ENCODE data around the gene CDK11B.
A peak's percentile ranks its signal among the peaks of the same experiment; 100 is the strongest.

The CDK11B gene

GRCh38 chr1:1621173-1622009, 37.4 kb downstream of the CDK11B start:
- no peak overlapping the region for H3K4me3 Mint-ChIP-seq

GRCh38 chr1:1620433-1621139, 38.2 kb downstream of the CDK11B start:
- H3K36me3 Mint-ChIP-seq (ENCODE audit: low read depth): peaks cover 10% of the 10 kb centered on the region
- no peaks in the 10 kb centered on the region for H3K27me3 Mint-ChIP-seq
- DNase-seq: no peak
- peaks cover 14% of the 10 kb centered on the region for H3K4me1 Mint-ChIP-seq (ENCODE audit: low read depth)
- H3K4me3 Mint-ChIP-seq: no peak overlapping the region
- no peak overlapping the region for H3K27ac Mint-ChIP-seq
- H3K9me3 Mint-ChIP-seq: no peaks in the 10 kb centered on the region

More at GRCh38 chr1:1621173-1622009, 37.4 kb downstream of the CDK11B start:
- no peak overlapping the region for H3K27ac Mint-ChIP-seq
- no peaks in the 10 kb centered on the region for H3K27me3 Mint-ChIP-seq
- no peaks in the 10 kb centered on the region for H3K9me3 Mint-ChIP-seq
- H3K36me3 Mint-ChIP-seq (ENCODE audit: low read depth): peaks cover 10% of the 10 kb centered on the region
- no peak for DNase-seq
- H3K4me1 Mint-ChIP-seq (ENCODE audit: low read depth): peaks cover 14% of the 10 kb centered on the region

DNA sequence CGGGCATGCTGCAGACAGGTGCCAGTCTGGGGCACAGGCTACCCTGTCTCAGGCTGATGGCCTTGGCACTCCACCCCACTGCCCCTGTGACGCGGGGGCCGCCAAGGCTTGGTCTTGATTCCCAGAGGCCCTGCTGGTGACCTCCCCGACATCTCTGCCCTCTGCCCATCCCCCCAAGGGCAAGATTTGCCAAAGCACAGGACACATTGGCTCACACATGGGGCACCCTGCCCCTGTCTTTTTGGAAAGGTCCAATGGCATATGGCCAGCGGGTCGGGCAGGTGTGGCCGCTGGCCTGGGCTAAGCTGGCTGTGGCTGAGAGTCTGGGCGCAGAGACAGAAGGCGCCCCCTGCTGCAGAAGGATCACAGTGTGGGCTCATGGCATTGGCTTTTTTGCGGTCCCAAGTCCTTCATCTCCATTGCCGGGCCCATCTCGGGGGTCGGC, 38.9 kb downstream of the CDK11B start:
- H3K4me3 Mint-ChIP-seq: no peak overlapping the region
- no peak overlapping the region for H3K27ac Mint-ChIP-seq
- H3K9me3 Mint-ChIP-seq: no peaks in the 10 kb centered on the region
- H3K36me3 Mint-ChIP-seq (ENCODE audit: low read depth): peaks cover 11% of the 10 kb centered on the region
- no peaks in the 10 kb centered on the region for H3K27me3 Mint-ChIP-seq
- no peak for DNase-seq
- peaks cover 16% of the 10 kb centered on the region for H3K4me1 Mint-ChIP-seq (ENCODE audit: low read depth)

DNA sequence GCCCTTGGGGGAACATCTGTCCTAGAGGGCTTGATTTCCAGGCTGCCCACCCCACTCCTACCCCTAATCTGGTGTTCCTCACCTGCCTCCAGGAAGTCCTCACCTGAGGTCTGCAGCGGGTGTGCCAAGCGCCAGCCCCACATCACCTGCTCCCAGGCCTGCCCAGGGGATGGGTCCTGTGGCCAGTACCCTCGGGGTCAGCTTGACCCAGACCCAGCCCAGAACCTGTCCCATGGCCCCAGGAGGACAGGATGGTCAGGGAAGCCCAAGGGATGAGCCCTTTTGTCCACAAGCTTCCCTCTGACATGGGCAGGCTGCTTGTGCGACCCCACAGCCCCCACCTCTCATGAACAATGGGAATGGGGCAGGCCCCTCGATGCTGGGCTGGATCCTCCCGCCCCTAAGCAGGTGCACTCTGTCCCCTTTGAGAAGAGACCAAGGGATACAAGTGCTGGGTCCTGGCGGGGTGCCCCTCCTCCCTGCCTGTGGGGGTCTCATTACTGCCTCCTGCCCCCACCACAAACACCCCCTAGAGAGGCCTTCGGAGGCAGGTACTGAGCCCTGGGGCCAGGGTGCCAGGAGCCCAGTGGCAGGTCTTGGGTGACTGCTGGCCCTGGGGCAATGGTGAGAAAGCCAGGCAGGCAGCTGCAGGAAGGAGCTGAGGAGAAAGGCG, 40.3 kb downstream of the CDK11B start:
- Mint-ChIP-seq H3K27ac (no peak overlapping the region), H3K27me3 (no peaks in the 10 kb centered on the region), H3K36me3 (ENCODE audit: low read depth) (peaks cover 25% of the 10 kb centered on the region), H3K9me3 (no peaks in the 10 kb centered on the region), H3K4me3 (no peak overlapping the region), H3K4me1 (ENCODE audit: low read depth) (peaks cover 30% of the 10 kb centered on the region)
- no peak for DNase-seq

GRCh38 chr1:1617925-1618324, 40.9 kb downstream of the CDK11B start:
- H3K27me3 Mint-ChIP-seq: no peaks in the 10 kb centered on the region
- peaks cover 26% of the 10 kb centered on the region for H3K36me3 Mint-ChIP-seq (ENCODE audit: low read depth)
- H3K4me1 Mint-ChIP-seq (ENCODE audit: low read depth): peaks cover 31% of the 10 kb centered on the region
- H3K9me3 Mint-ChIP-seq: no peaks in the 10 kb centered on the region
- H3K4me3 Mint-ChIP-seq: peak overlapping the region; percentile 83
- no peak for DNase-seq
- no peak overlapping the region for H3K27ac Mint-ChIP-seq

- Mint-ChIP-seq H3K9me3 (no peaks in the 10 kb centered on the region), H3K27ac (no peak overlapping the region), H3K27me3 (no peaks in the 10 kb centered on the region), H3K36me3 (ENCODE audit: low read depth) (peaks cover 26% of the 10 kb centered on the region), H3K4me1 (ENCODE audit: low read depth) (peaks cover 31% of the 10 kb centered on the region), H3K4me3 (peak overlapping the region; percentile 83)
- no peak for DNase-seq
Observed at GRCh38 chr1:1617516-1617915, 41.3 kb downstream of the CDK11B start.

DNA sequence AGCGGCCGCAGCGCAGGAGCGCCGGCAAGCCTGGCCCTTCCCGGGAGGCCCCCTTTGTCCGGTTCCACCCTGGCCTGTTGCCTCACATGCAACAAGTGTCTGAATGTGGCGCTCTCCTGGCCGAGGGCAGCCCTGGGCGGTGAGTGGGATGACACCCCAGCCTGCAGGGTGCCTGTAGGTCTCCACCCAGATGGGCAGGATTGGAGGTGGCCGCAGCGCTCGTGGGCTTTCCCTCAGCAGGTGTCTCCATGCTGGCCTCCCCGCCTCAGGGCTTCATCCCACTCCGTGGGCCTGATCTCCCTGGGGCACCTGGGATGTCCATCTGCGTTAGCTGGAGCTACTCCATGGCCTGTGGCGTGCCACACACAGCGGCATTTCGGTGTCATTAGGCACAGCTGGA, 42.0 kb downstream of the CDK11B start:
- Mint-ChIP-seq H3K27me3 (no peaks in the 10 kb centered on the region), H3K4me1 (ENCODE audit: low read depth) (peaks cover 36% of the 10 kb centered on the region), H3K36me3 (ENCODE audit: low read depth) (peaks cover 26% of the 10 kb centered on the region), H3K27ac (peak overlapping the region; percentile 90), H3K9me3 (no peaks in the 10 kb centered on the region), H3K4me3 (peak overlapping the region; percentile 83)
- no peak for DNase-seq

DNA sequence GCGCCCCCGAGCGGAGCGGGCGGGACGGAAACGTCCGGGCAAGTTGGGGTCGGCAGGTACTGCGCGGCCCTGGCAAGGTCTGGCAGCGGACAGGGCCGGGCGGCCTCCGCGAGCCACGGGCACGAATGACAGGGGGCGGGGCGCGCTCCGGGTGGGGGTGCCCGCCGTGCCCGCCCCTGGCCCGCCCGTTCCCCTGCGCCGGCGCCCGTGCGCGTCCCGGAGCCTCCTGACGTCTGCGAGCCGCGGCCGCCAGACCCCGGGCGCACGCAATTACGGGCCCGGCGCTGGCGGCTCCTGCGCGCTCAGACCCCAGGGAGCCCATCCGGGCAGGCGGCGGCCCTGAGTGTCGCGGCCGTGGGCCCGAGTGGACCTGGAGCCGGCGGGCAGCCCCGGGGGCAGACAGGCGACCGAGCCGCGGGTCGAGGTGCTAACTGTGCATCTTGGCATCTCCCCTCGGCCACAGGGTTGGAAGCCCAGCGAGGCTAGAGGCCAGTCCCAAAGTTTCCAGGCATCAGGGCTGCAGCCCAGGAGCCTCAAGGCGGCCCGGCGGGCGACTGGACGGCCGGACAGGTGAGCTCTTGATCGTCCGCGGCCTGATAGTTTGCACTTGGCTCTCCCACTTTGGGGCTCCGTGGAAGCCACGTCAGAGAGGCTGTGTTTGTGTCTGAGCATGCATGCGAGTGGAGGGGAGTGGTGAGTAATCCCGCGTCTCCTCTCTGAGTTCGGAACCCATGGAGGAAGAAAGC, 42.6 kb downstream of the CDK11B start:
- H3K27me3 Mint-ChIP-seq: no peaks in the 10 kb centered on the region
- peaks cover 26% of the 10 kb centered on the region for H3K36me3 Mint-ChIP-seq (ENCODE audit: low read depth)
- peaks cover 36% of the 10 kb centered on the region for H3K4me1 Mint-ChIP-seq (ENCODE audit: low read depth)
- H3K9me3 Mint-ChIP-seq: no peaks in the 10 kb centered on the region
- no peak for DNase-seq
- peak overlapping the region; percentile 83 for H3K4me3 Mint-ChIP-seq
- peak overlapping the region; percentile 90 for H3K27ac Mint-ChIP-seq

DNA sequence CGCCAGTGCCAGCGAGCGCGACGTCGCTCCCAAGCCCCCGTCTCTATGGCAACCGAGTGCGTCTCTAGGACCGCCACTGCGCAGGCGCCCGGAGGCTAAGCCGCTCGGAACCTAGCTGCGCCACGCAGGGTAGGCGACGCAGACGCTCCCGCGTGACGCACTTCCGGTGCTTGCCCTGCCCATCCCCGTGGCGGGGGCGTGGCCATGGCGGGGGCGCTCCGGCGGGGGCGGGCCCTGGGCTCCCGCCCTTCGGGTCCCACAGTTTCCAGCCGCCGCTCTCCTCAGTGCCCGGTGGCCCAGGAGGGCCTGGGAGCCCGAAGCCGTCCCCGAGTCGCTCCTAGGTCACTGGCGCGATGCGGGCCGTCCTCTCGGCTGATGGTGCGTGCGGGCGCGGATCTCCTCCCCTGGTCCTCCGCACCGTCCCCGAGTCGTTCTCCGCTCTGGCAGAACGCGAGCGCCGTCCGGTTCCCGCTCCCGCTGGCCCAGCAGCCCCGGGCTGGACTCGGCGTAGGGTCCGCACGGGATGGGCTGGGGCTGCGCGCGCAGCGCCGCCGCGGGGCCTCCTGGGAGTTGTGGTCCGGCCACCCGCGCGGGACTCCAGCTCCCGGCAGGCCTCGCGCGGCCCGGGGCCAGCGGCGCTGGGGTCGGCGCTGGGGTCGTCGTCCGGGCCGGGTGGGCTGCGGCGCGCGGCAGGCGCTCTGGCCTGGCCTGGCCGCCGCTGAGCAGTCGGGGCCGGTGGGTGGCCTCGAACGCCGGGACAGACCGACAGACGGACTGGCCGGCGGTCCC, 43.4 kb downstream of the CDK11B start, which contains the start of gene MIB2:
MIB2 (plus strand) TSS at position 245 of the 789 bp plus-strand sequence. CDS start 7,953 bp downstream, outside the sequence.
- H3K9me3 Mint-ChIP-seq: no peaks in the 10 kb centered on the region
- H3K27me3 Mint-ChIP-seq: no peaks in the 10 kb centered on the region
- H3K27ac Mint-ChIP-seq: peak within 1 kb of the TSS; percentile 96
- peaks cover 26% of the 10 kb centered on the region for H3K36me3 Mint-ChIP-seq (ENCODE audit: low read depth)
- H3K4me1 Mint-ChIP-seq (ENCODE audit: low read depth): peaks cover 36% of the 10 kb centered on the region
- DNase-seq: peak; percentile 98
- H3K4me3 Mint-ChIP-seq: peak within 1 kb of the TSS; percentile 90

- Mint-ChIP-seq H3K27ac (peak overlapping the region; percentile 96), H3K4me3 (peak overlapping the region; percentile 90), H3K4me1 (ENCODE audit: low read depth) (peaks cover 36% of the 10 kb centered on the region), H3K27me3 (no peaks in the 10 kb centered on the region), H3K36me3 (ENCODE audit: low read depth) (peaks cover 26% of the 10 kb centered on the region), H3K9me3 (no peaks in the 10 kb centered on the region)
- no peak for DNase-seq
Observed at GRCh38 chr1:1614954-1615255, 43.9 kb downstream of the CDK11B start.

GRCh38 chr1:1614204-1614953, 44.4 kb downstream of the CDK11B start:
- peak; percentile 69 for DNase-seq
- Mint-ChIP-seq H3K36me3 (ENCODE audit: low read depth) (peaks cover 26% of the 10 kb centered on the region), H3K9me3 (no peaks in the 10 kb centered on the region)

GRCh38 chr1:1613509-1614082, 45.2 kb downstream of the CDK11B start:
- DNase-seq: no peak
- H3K9me3 Mint-ChIP-seq: no peaks in the 10 kb centered on the region
- peaks cover 36% of the 10 kb centered on the region for H3K4me1 Mint-ChIP-seq (ENCODE audit: low read depth)
- peak overlapping the region; percentile 90 for H3K4me3 Mint-ChIP-seq
- no peaks in the 10 kb centered on the region for H3K27me3 Mint-ChIP-seq
- peaks cover 24% of the 10 kb centered on the region for H3K36me3 Mint-ChIP-seq (ENCODE audit: low read depth)
- peak overlapping the region; percentile 96 for H3K27ac Mint-ChIP-seq

More at GRCh38 chr1:1614204-1614953, 44.4 kb downstream of the CDK11B start:
- peak overlapping the region; percentile 96 for H3K27ac Mint-ChIP-seq
- no peaks in the 10 kb centered on the region for H3K27me3 Mint-ChIP-seq
- peak overlapping the region; percentile 90 for H3K4me3 Mint-ChIP-seq
- H3K4me1 Mint-ChIP-seq (ENCODE audit: low read depth): peaks cover 36% of the 10 kb centered on the region

DNA sequence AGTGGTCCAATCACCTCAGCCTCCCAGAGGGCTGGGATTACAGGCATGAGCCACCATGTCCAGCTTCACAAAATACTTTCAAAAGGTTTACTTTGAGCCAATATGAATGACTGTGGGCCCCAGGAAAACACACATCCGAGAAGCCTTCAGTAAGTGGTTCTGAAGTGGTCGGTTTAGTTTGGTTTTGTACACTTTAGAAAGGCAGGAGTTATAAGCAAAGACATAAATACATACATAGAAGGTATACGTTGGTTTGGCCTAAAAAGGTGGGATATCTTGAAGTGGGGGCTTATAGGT, 46.8 kb downstream of the CDK11B start:
- DNase-seq: no peak
- Mint-ChIP-seq H3K4me1 (ENCODE audit: low read depth) (peaks cover 36% of the 10 kb centered on the region), H3K9me3 (no peaks in the 10 kb centered on the region), H3K27me3 (no peaks in the 10 kb centered on the region), H3K27ac (no peak overlapping the region), H3K4me3 (no peak overlapping the region), H3K36me3 (ENCODE audit: low read depth) (peaks cover 16% of the 10 kb centered on the region)

All from activated T-cell treated with anti-CD3 and anti-CD28 coated beads, Interleukin-2, amount 50 U/mL, for 24 hours (primary cell).